ENCODE measurements around the gene PAX3. TPM values are rescaled to one million over a fixed set of nuclear protein-coding genes. Genes with fewer than 3 reads are reported as not detected.

The PAX3 gene
- total and polyA plus RNA-seq, 2 of the 13 experiments (the other 11 are each of a cell fraction or from before 2014, with no cell fraction given), result 0.07 TPM; not detected in 1

GRCh38 chr2:222319586-222320435 lies 21.0 kb upstream of the PAX3 start:
- peaks cover 12 to 37% of the 10 kb centered on the region in 2 experiments for H3K27me3 ChIP-seq (ENCODE audit: control insufficient read depth in 1 of 2, insufficient read depth in 2 of 2, low read length in 2 of 2)
- no peak overlapping the region for H2AFZ ChIP-seq (ENCODE audit: low read length)
- peak; percentile 46 for ATAC-seq
- FAIRE-seq, result no peak
- H4K20me1 ChIP-seq (ENCODE audit: insufficient read depth, low read length), result no peaks in the 10 kb centered on the region; the same call in 1 of the 2 replicates
- no peaks in the 10 kb centered on the region for H3K36me3 ChIP-seq (replicated peaks in 1 of 2; ENCODE audit: control insufficient read depth in 1 of 2, insufficient read depth in 2 of 2, low read length in 2 of 2)
- H3K9ac ChIP-seq (ENCODE audit: insufficient read depth, low read depth, low read length), result no peak overlapping the region
- peak overlapping the region; percentile 35 to 66 (median 52); a peak in 4 of 6 replicates for H3K4me3 ChIP-seq (replicated peaks in 1 of 3; ENCODE audit: insufficient read depth in 1 of 3, low read depth in 2 of 3, low read length in 3 of 3)
- H3K4me1 ChIP-seq (ENCODE audit: insufficient read depth, low read length), result peaks cover 15% of the 10 kb centered on the region
- intact Hi-C loops (cut with micrococcal nuclease; ENCODE audit: unreplicated experiment) (loop anchor here (2.0 to 10.0 kb wide), 2 partner anchors 115 to 243 kb away; no protein-coding TSS in a partner anchor), in situ Hi-C loops (cut with HindIII; ENCODE audit: extremely low pct_ligation_motif_present, low pct_unique_long_range_greater_than_20kb) (no loop called here)
- peak overlapping the region; percentile 81 for H3K4me2 ChIP-seq (ENCODE audit: low read depth, low read length)
- DNase-seq (ENCODE audit: low spot score), result no peak
- H3K27ac ChIP-seq (ENCODE audit: extremely low read length, insufficient read depth, low read length), result no peak overlapping the region
- POLR2A ChIA-PET, result no interaction called here
- 8% methylated on average over 12 of the region's 96 CpGs for WGBS (ENCODE audit: low lambda C conversion rate)
- CTCF ChIA-PET (ENCODE audit: low intra/inter-chr PET ratio, low total read pairs), result no interaction called here
- no TSS peak for BruUV-seq (replicated peaks)
- H3K9me3 ChIP-seq (ENCODE audit: low read length), result no peaks in the 10 kb centered on the region
- H3K79me2 ChIP-seq (ENCODE audit: insufficient read depth, low read length), result no peaks in the 10 kb centered on the region
- no peak for TF ChIP-seq NBN (conservative IDR thresholded peaks at IDR 0.05)
- TF ChIP-seq CBX1 (IDR thresholded peaks at IDR 0.05; ENCODE audit: low read depth), result no peak
- no peak for TF ChIP-seq ZNF510 (CRISPR knock-in tag; IDR thresholded peaks at IDR 0.05; ENCODE audit: low read depth)
- no peak for TF ChIP-seq ZNF101 (CRISPR knock-in tag; IDR thresholded peaks at IDR 0.05; ENCODE audit: borderline replicate concordance, low read depth)
- TF ChIP-seq ZNF816 (CRISPR knock-in tag; IDR thresholded peaks at IDR 0.05; ENCODE audit: borderline replicate concordance), result no peak
- TF ChIP-seq ZNF382 (CRISPR knock-in tag; IDR thresholded peaks at IDR 0.05; ENCODE audit: borderline replicate concordance), result no peak
- TF ChIP-seq SNAPC4 (CRISPR knock-in tag; IDR thresholded peaks at IDR 0.05), result no peak
- TF ChIP-seq MXD4 (CRISPR knock-in tag; IDR thresholded peaks at IDR 0.05), result no peak
- TF ChIP-seq ZNF800 (CRISPR knock-in tag; IDR thresholded peaks at IDR 0.05), result peak; percentile 24; the same call in 1 of the 2 replicates
- peak; percentile 49; the same call in 1 of the 2 replicates for TF ChIP-seq KDM3A (CRISPR knock-in tag; IDR thresholded peaks at IDR 0.05; ENCODE audit: low read depth)
- 0 out of 2 replicates have a peak, but pooled peaks have one; percentile 29 for TF ChIP-seq CBFB (CRISPR knock-in tag; IDR thresholded peaks at IDR 0.05)
- TF ChIP-seq DNMT3B (CRISPR knock-in tag; conservative IDR thresholded peaks at IDR 0.05), result no peak
- TF ChIP-seq THAP7 (CRISPR knock-in tag; IDR thresholded peaks at IDR 0.05), result no peak
- no peak for TF ChIP-seq ZNF18 (CRISPR knock-in tag; IDR thresholded peaks at IDR 0.05; ENCODE audit: insufficient replicate concordance)
- no peak for TF ChIP-seq ZKSCAN1 (IDR thresholded peaks at IDR 0.05; ENCODE audit: low read length)
